Activated CD8-positive, alpha-beta T cell treated with anti-CD3 and anti-CD28 coated beads for 36 hours (primary cell): ENCODE results near the gene UCMA. TPM values are rescaled to one million over a fixed set of nuclear protein-coding genes. Genes with fewer than 3 reads are reported as not detected.

ENCODE experiments used
- ATAC-seq: fragments of 200-7000 bp; cut with Tn5 transposase; one replicate; pipeline ENCODE4 v1.10.0; 2021; ENCODE audit warnings: mild to moderate bottlenecking, moderate library complexity
- CTCF ChIA-PET: fragments of 350-600 bp; sonication (Branson Sonifier 250); formaldehyde crosslinking; loops from one replicate; lab custom pipeline; 2021; ENCODE audit warnings: antibody characterized with exemption; lab: Charles Lee
- POLR2A ChIA-PET: fragments of 350-600 bp; sonication (Branson Sonifier 250); formaldehyde crosslinking; loops from one replicate; lab custom pipeline; 2021; ENCODE audit warnings: antibody characterized with exemption; lab: Charles Lee
- DNase-seq: peaks from one replicate; pipeline ENCODE4 v3.0.0-alpha.2; 2020
- H3K27ac Mint-ChIP-seq: one replicate; pipeline ENCODE4 v1.8.0; 2021; ENCODE audit warnings: mild to moderate bottlenecking, mixed read lengths
- H3K27me3 Mint-ChIP-seq: one replicate; pipeline ENCODE4 v1.8.0; 2021; ENCODE audit warnings: mixed read lengths
- H3K36me3 Mint-ChIP-seq: one replicate; pipeline ENCODE4 v1.8.0; 2021; ENCODE audit warnings: low read depth, mixed read lengths
- H3K4me1 Mint-ChIP-seq: one replicate; pipeline ENCODE4 v1.8.0; 2021; ENCODE audit warnings: low read depth, mixed read lengths
- H3K4me3 Mint-ChIP-seq: one replicate; pipeline ENCODE4 v1.8.0; 2021; ENCODE audit warnings: mild to moderate bottlenecking, moderate library complexity, mixed read lengths
- H3K9me3 Mint-ChIP-seq: one replicate; pipeline ENCODE4 v1.8.0; 2021; ENCODE audit warnings: mixed read lengths
- intact Hi-C: fragments of 100-400 bp; cut with micrococcal nuclease; formaldehyde crosslinking; loops from one replicate; pipeline ENCODE4 v1.10.0; 2022
- total RNA-seq, 2 experiments: library from RNA; stranded (reverse); gene quantifications; one replicate each; pipeline ENCODE4 v1.2.3, GENCODE V29; 2021
- TF ChIP-seq, protein P1 (sequence below): fragments of 200-600 bp; IDR thresholded peaks from one replicate; pipeline ENCODE4 v1.8.0; 2022; ENCODE audit warnings: antibody characterized with exemption, mild to moderate bottlenecking

UCMA gene
- total RNA-seq, 2 experiments from 2014 or later = not detected

DNA sequence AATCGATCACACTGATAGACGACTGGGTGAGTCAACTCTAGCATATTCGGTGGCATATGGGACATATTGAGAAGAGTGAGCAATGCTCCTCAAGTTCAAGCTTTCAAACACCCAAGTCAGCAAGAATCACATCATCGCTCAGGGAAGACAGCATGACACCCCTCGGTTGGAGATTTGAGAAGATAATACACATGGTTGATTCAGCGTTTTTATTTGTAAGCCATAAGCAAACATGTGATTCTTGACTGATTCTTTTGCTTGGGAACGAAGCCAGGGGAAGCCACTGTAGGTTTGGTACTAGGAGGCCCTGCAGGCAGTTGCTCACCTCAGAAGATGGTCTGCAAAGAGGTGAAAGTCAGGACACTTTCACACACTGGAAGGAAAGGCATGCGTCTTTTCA is 12.6 kb downstream of the UCMA start:
- H3K4me1 Mint-ChIP-seq = no peaks in the 10 kb centered on the region
- no peak overlapping the region for H3K27ac Mint-ChIP-seq
- H3K9me3 Mint-ChIP-seq = no peaks in the 10 kb centered on the region
- TF ChIP-seq, protein P1, sequence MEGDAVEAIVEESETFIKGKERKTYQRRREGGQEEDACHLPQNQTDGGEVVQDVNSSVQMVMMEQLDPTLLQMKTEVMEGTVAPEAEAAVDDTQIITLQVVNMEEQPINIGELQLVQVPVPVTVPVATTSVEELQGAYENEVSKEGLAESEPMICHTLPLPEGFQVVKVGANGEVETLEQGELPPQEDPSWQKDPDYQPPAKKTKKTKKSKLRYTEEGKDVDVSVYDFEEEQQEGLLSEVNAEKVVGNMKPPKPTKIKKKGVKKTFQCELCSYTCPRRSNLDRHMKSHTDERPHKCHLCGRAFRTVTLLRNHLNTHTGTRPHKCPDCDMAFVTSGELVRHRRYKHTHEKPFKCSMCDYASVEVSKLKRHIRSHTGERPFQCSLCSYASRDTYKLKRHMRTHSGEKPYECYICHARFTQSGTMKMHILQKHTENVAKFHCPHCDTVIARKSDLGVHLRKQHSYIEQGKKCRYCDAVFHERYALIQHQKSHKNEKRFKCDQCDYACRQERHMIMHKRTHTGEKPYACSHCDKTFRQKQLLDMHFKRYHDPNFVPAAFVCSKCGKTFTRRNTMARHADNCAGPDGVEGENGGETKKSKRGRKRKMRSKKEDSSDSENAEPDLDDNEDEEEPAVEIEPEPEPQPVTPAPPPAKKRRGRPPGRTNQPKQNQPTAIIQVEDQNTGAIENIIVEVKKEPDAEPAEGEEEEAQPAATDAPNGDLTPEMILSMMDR = no peak
- DNase-seq = no peak
- no peak overlapping the region for H3K4me3 Mint-ChIP-seq
- no peaks in the 10 kb centered on the region for H3K27me3 Mint-ChIP-seq
- ChIA-PET CTCF (no interaction called here), POLR2A (no interaction called here)
- no peak for ATAC-seq
- intact Hi-C loops = no loop called here
- no peaks in the 10 kb centered on the region for H3K36me3 Mint-ChIP-seq

GRCh38 chr10:13219685-13220670 is 14.2 kb downstream of the UCMA start:
- POLR2A ChIA-PET = interaction anchor here (0.8 to 1.2 kb wide), 2 partner anchors 8 to 11 kb away, joined by 3 read pairs; no protein-coding TSS in a partner anchor
- CTCF ChIA-PET = interaction anchor here (0.8 to 1.1 kb wide), 3 partner anchors 11 to 82 kb away, joined by 3 to 4 read pairs (median 3); no protein-coding TSS in a partner anchor
- Mint-ChIP-seq H3K27me3 (no peaks in the 10 kb centered on the region), H3K4me1 (no peaks in the 10 kb centered on the region), H3K9me3 (no peaks in the 10 kb centered on the region), H3K4me3 (no peak overlapping the region), H3K27ac (no peak overlapping the region), H3K36me3 (peaks cover 5% of the 10 kb centered on the region)
- intact Hi-C loops = no loop called here
- TF ChIP-seq, protein P1 = no peak
- peak; percentile 20 for DNase-seq
- ATAC-seq = no peak

GRCh38 chr10:13218878-13219277 is 15.3 kb downstream of the UCMA start:
- no peaks in the 10 kb centered on the region for H3K9me3 Mint-ChIP-seq
- TF ChIP-seq, protein P1 = no peak
- ChIA-PET POLR2A (interaction anchor here (1.0 kb wide), 1 partner anchor 83 kb away, joined by 3 read pairs; no protein-coding TSS in a partner anchor), CTCF (interaction anchor here (0.9 kb wide), 1 partner anchor 10 kb away, joined by 3 read pairs; no protein-coding TSS in a partner anchor)
- H3K36me3 Mint-ChIP-seq = peaks cover 10% of the 10 kb centered on the region
- H3K4me1 Mint-ChIP-seq = no peaks in the 10 kb centered on the region
- no peak overlapping the region for H3K27ac Mint-ChIP-seq
- intact Hi-C loops = no loop called here
- no peaks in the 10 kb centered on the region for H3K27me3 Mint-ChIP-seq
- DNase-seq (no peak), ATAC-seq (no peak)
- H3K4me3 Mint-ChIP-seq = no peak overlapping the region

- ChIA-PET POLR2A (interaction anchor here (0.6 kb wide), 1 partner anchor 22 kb away, joined by 3 read pairs; no protein-coding TSS in a partner anchor), CTCF (no interaction called here)
- no peaks in the 10 kb centered on the region for H3K27me3 Mint-ChIP-seq
- H3K4me1 Mint-ChIP-seq = no peaks in the 10 kb centered on the region
- TF ChIP-seq, protein P1 = no peak
- no peaks in the 10 kb centered on the region for H3K9me3 Mint-ChIP-seq
- no peak for DNase-seq
- H3K4me3 Mint-ChIP-seq = no peak overlapping the region
- intact Hi-C loops = no loop called here
- ATAC-seq = no peak
- H3K36me3 Mint-ChIP-seq = peaks cover 42% of the 10 kb centered on the region
- H3K27ac Mint-ChIP-seq = no peak overlapping the region
Observed at GRCh38 chr10:13213163-13213562, 21.0 kb downstream of the UCMA start.
